ENCODE measurements around the gene KCNMB4. TPM values are rescaled to one million over a fixed set of nuclear protein-coding genes. Genes with fewer than 3 reads are reported as not detected.

The KCNMB4 gene
- total and polyA plus RNA-seq, 4 donors = 0.46 to 1.3 (median 0.65) TPM

DNA sequence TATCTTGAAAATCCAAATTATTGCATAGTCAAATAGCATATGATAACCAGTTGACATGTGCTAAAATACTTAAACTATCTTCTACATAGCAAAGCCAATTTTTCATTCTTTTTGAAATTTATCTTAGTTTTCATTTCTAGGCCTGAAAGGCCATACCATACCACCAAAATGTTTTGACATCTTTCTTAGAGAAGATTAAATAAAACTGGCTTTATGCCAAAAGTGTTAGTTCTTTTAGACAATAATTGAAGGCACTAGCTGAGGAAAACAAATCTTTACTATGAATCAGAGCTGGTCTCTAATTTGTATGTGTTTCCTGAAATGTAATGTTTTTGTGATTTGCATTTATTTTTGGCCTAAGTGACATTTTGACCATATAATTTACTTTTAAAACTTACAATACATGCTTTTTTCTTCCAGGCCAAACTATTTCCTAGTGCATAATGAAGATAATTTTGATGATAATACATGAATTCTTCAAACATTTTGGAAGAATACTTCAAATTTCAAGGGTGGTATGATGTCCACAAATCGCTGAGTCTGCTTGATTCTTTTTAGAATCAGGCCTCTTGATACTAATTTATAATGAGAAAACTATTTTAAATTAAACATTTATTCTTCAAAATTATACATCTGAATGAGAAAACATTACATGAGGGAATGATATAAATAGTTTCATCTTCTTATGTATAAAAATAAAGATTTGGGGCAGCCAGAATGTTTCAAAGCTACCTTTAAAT is 6.5 kb upstream of the KCNMB4 start:
- H3K27me3 ChIP-seq (ENCODE audit: control insufficient read depth in 4 of 4, insufficient read depth in 4 of 4, low read length in 3 of 4) = no peaks in the 10 kb centered on the region
- peaks cover 0 to 2% (median under 1%) of the 10 kb centered on the region in 4 donors for H3K36me3 ChIP-seq (ENCODE audit: control insufficient read depth in 4 of 4, insufficient read depth in 3 of 4, low read depth in 1 of 4, low read length in 3 of 4)
- no peaks in the 10 kb centered on the region for H3K4me1 ChIP-seq (ENCODE audit: control insufficient read depth in 4 of 4, insufficient read depth in 4 of 4, low read length in 3 of 4)
- no peak overlapping the region for H3K27ac ChIP-seq (ENCODE audit: low read depth in 1 of 2, low read length in 2 of 2)
- DNase-seq (ENCODE audit: low spot score) = no peak
- H3K4me3 ChIP-seq (ENCODE audit: low read depth in 1 of 3, low read length in 3 of 3) = no peak overlapping the region
- TF ChIP-seq, protein P1, sequence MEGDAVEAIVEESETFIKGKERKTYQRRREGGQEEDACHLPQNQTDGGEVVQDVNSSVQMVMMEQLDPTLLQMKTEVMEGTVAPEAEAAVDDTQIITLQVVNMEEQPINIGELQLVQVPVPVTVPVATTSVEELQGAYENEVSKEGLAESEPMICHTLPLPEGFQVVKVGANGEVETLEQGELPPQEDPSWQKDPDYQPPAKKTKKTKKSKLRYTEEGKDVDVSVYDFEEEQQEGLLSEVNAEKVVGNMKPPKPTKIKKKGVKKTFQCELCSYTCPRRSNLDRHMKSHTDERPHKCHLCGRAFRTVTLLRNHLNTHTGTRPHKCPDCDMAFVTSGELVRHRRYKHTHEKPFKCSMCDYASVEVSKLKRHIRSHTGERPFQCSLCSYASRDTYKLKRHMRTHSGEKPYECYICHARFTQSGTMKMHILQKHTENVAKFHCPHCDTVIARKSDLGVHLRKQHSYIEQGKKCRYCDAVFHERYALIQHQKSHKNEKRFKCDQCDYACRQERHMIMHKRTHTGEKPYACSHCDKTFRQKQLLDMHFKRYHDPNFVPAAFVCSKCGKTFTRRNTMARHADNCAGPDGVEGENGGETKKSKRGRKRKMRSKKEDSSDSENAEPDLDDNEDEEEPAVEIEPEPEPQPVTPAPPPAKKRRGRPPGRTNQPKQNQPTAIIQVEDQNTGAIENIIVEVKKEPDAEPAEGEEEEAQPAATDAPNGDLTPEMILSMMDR (IDR thresholded peaks at IDR 0.05; ENCODE audit: low read depth, low read length, missing input control) = no peak
- no peak for TF ChIP-seq RXRA (IDR thresholded peaks at IDR 0.05)
- TF ChIP-seq, protein P2, sequence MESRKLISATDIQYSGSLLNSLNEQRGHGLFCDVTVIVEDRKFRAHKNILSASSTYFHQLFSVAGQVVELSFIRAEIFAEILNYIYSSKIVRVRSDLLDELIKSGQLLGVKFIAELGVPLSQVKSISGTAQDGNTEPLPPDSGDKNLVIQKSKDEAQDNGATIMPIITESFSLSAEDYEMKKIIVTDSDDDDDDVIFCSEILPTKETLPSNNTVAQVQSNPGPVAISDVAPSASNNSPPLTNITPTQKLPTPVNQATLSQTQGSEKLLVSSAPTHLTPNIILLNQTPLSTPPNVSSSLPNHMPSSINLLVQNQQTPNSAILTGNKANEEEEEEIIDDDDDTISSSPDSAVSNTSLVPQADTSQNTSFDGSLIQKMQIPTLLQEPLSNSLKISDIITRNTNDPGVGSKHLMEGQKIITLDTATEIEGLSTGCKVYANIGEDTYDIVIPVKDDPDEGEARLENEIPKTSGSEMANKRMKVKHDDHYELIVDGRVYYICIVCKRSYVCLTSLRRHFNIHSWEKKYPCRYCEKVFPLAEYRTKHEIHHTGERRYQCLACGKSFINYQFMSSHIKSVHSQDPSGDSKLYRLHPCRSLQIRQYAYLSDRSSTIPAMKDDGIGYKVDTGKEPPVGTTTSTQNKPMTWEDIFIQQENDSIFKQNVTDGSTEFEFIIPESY (IDR thresholded peaks at IDR 0.05) = no peak
- no peak for TF ChIP-seq RAD21 (IDR thresholded peaks at IDR 0.05)
- no peak for TF ChIP-seq NR2F2 (IDR thresholded peaks at IDR 0.05)
- TF ChIP-seq, protein P3, sequence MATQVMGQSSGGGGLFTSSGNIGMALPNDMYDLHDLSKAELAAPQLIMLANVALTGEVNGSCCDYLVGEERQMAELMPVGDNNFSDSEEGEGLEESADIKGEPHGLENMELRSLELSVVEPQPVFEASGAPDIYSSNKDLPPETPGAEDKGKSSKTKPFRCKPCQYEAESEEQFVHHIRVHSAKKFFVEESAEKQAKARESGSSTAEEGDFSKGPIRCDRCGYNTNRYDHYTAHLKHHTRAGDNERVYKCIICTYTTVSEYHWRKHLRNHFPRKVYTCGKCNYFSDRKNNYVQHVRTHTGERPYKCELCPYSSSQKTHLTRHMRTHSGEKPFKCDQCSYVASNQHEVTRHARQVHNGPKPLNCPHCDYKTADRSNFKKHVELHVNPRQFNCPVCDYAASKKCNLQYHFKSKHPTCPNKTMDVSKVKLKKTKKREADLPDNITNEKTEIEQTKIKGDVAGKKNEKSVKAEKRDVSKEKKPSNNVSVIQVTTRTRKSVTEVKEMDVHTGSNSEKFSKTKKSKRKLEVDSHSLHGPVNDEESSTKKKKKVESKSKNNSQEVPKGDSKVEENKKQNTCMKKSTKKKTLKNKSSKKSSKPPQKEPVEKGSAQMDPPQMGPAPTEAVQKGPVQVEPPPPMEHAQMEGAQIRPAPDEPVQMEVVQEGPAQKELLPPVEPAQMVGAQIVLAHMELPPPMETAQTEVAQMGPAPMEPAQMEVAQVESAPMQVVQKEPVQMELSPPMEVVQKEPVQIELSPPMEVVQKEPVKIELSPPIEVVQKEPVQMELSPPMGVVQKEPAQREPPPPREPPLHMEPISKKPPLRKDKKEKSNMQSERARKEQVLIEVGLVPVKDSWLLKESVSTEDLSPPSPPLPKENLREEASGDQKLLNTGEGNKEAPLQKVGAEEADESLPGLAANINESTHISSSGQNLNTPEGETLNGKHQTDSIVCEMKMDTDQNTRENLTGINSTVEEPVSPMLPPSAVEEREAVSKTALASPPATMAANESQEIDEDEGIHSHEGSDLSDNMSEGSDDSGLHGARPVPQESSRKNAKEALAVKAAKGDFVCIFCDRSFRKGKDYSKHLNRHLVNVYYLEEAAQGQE (IDR thresholded peaks at IDR 0.05) = no peak
- no peak for TF ChIP-seq GABPA (IDR thresholded peaks at IDR 0.05 in 1 of 2, conservative IDR thresholded peaks at IDR 0.05 in 1 of 2)
- no peak for TF ChIP-seq JUND (IDR thresholded peaks at IDR 0.05)
- no peak for TF ChIP-seq HNF4A (conservative IDR thresholded peaks at IDR 0.05)
- TF ChIP-seq FOXA2 (IDR thresholded peaks at IDR 0.05) = no peak
- TF ChIP-seq TAF1 (conservative IDR thresholded peaks at IDR 0.05) = no peak
- TF ChIP-seq EGR1 (IDR thresholded peaks at IDR 0.05; ENCODE audit: low read depth in 2 of 2) = no peak
- no peaks in the 10 kb centered on the region for H3K9me3 ChIP-seq (ENCODE audit: control insufficient read depth in 4 of 4, low read length in 3 of 4)
- H3K9ac ChIP-seq (ENCODE audit: low read depth in 1 of 2, low read length in 2 of 2) = no peak overlapping the region
- 99% methylated on average over 1 of the region's 1 CpG for WGBS

DNA sequence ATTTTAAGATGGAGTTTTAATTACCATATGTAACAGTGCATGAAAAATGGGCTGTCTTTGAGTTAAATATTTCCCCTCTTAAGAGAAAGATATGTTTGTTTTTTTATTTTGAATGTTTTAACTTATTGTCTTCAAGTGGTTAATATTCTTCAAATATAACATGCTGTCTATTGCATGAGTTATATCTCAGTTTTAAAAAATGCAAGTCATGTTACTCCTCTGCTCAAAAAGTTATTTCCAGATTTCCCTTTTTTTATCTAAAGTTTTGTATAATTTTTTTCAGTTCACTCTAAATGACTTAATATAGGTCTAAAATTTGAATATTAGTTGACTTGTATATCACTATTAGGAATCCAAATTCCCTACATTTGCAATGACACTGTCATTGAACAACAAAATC is 5.9 kb upstream of the KCNMB4 start:
- no peak for DNase-seq (ENCODE audit: low spot score)
- Histone ChIP-seq H3K27me3 (ENCODE audit: control insufficient read depth in 4 of 4, insufficient read depth in 4 of 4, low read length in 3 of 4) (peaks cover 0 to 3% (median under 1%) of the 10 kb centered on the region in 4 donors), H3K9me3 (ENCODE audit: control insufficient read depth in 4 of 4, low read length in 3 of 4) (no peaks in the 10 kb centered on the region), H3K4me3 (ENCODE audit: low read depth in 1 of 3, low read length in 3 of 3) (no peak overlapping the region), H3K9ac (ENCODE audit: low read depth in 1 of 2, low read length in 2 of 2) (no peak overlapping the region), H3K4me1 (ENCODE audit: control insufficient read depth in 4 of 4, insufficient read depth in 4 of 4, low read length in 3 of 4) (peaks cover 2 to 3% (median 2%) of the 10 kb centered on the region in 4 donors), H3K36me3 (ENCODE audit: control insufficient read depth in 4 of 4, insufficient read depth in 3 of 4, low read depth in 1 of 4, low read length in 3 of 4) (no peaks in the 10 kb centered on the region), H3K27ac (ENCODE audit: low read depth in 1 of 2, low read length in 2 of 2) (no peak overlapping the region)
- TF ChIP-seq NR2F2 (IDR thresholded peaks at IDR 0.05) (no peak), TAF1 (conservative IDR thresholded peaks at IDR 0.05) (no peak), GABPA (IDR thresholded peaks at IDR 0.05 in 1 of 2, conservative IDR thresholded peaks at IDR 0.05 in 1 of 2) (no peak), YY1 (IDR thresholded peaks at IDR 0.05) (no peak), HNF4G (IDR thresholded peaks at IDR 0.05) (no peak), FOXA1 (IDR thresholded peaks at IDR 0.05) (no peak), JUND (IDR thresholded peaks at IDR 0.05) (no peak), EGR1 (IDR thresholded peaks at IDR 0.05; ENCODE audit: low read depth in 2 of 2) (no peak), RAD21 (IDR thresholded peaks at IDR 0.05) (no peak), RXRA (IDR thresholded peaks at IDR 0.05) (no peak), SP1 (IDR thresholded peaks at IDR 0.05) (no peak), FOXA2 (IDR thresholded peaks at IDR 0.05) (no peak)
- TF ChIP-seq, protein P4, sequence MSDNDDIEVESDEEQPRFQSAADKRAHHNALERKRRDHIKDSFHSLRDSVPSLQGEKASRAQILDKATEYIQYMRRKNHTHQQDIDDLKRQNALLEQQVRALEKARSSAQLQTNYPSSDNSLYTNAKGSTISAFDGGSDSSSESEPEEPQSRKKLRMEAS (IDR thresholded peaks at IDR 0.05) = no peak
- TF ChIP-seq, protein P3 (IDR thresholded peaks at IDR 0.05) = no peak
- TF ChIP-seq, protein P1 (IDR thresholded peaks at IDR 0.05; ENCODE audit: low read depth, low read length, missing input control) = no peak
